CD14-positive monocyte (primary cell): ENCODE data around the gene TBC1D22A. TPM values are rescaled to one million over a fixed set of nuclear protein-coding genes. Genes with fewer than 3 reads are reported as not detected.

ENCODE experiments used
- DNase-seq, 3 donors: peaks; one replicate each; pipeline ENCODE4 v3.0.0-alpha.2; 2011 to 2022
- H2AFZ ChIP-seq: 2 replicates; pipeline ENCODE4 v1.6.0; 2012; ENCODE audit warnings: mild to moderate bottlenecking, low read depth, low read length, inconsistent platforms; ENCODE audit not compliant: insufficient read depth, poor library complexity, severe bottlenecking
- H3K27ac ChIP-seq, 2 donors: 1 replicate in 1 of 2; 2 replicates in 1 of 2; pipeline ENCODE4 v1.5.1; 2012 to 2013; ENCODE audit warnings: low read length in 2 of 2, control low read depth in 1 of 2, inconsistent platforms in 1 of 2, low read depth in 1 of 2, mild to moderate bottlenecking in 1 of 2
- H3K27me3 ChIP-seq, 2 donors: one replicate each; pipeline versions ENCODE4 v1.6.0 to v1.6.1; 2011 to 2013; ENCODE audit warnings: low read length in 2 of 2; ENCODE audit not compliant: control insufficient read depth in 2 of 2, insufficient read depth in 2 of 2
- H3K36me3 ChIP-seq, 2 donors: replicated peaks in 1 of 2; 1 replicate in 1 of 2; 2 replicates in 1 of 2; pipeline versions ENCODE4 v1.5.1 to v1.6.1; 2012 to 2013; ENCODE audit warnings: low read length in 2 of 2, control low read depth in 1 of 2, inconsistent platforms in 1 of 2, mild to moderate bottlenecking in 1 of 2; ENCODE audit not compliant: insufficient read depth in 2 of 2, control insufficient read depth in 1 of 2
- H3K4me1 ChIP-seq, 2 donors: 1 replicate in 1 of 2; 2 replicates in 1 of 2; pipeline versions ENCODE4 v1.5.1 to v1.6.1; 2012 to 2013; ENCODE audit warnings: low read length in 2 of 2, control low read depth in 1 of 2, inconsistent platforms in 1 of 2, mild to moderate bottlenecking in 1 of 2, moderate library complexity in 1 of 2; ENCODE audit not compliant: insufficient read depth in 2 of 2, control insufficient read depth in 1 of 2
- H3K4me2 ChIP-seq: replicated peaks from 2 replicates; pipeline ENCODE3; 2012; ENCODE audit warnings: low read length, moderate library complexity, mild to moderate bottlenecking; ENCODE audit not compliant: poor library complexity, severe bottlenecking; ENCODE audit errors: extremely low read depth
- H3K4me3 ChIP-seq, 3 experiments: fragments of 200-600 bp in 1 of 3; sonication (generic) in 1 of 3; replicated peaks in 1 of 3; 1 replicate in 2 of 3; 2 replicates in 1 of 3; pipeline ENCODE4 v1.5.1; 2011 to 2013; ENCODE audit warnings: low read length in 3 of 3, mild to moderate bottlenecking in 3 of 3, control low read depth in 2 of 3, low read depth in 2 of 3, inconsistent platforms in 1 of 3, moderate library complexity in 1 of 3
- H3K79me2 ChIP-seq: 2 replicates; pipeline ENCODE4 v1.6.0; 2012; ENCODE audit warnings: mild to moderate bottlenecking, control low read depth, inconsistent platforms, low read length, moderate library complexity; ENCODE audit not compliant: insufficient read depth
- H3K9ac ChIP-seq: 2 replicates; pipeline ENCODE4 v1.6.0; 2017; ENCODE audit warnings: low read length, mild to moderate bottlenecking; ENCODE audit not compliant: insufficient read depth, poor library complexity, severe bottlenecking
- H3K9me3 ChIP-seq, 2 donors: replicated peaks in 1 of 2; 1 replicate in 1 of 2; 2 replicates in 1 of 2; pipeline versions ENCODE4 v1.5.1 to v1.6.1; 2012 to 2013; ENCODE audit warnings: low read length in 2 of 2, control low read depth in 1 of 2; ENCODE audit not compliant: control insufficient read depth in 1 of 2, insufficient read depth in 1 of 2
- H4K20me1 ChIP-seq: 2 replicates; pipeline ENCODE4 v1.6.0; 2012; ENCODE audit warnings: mild to moderate bottlenecking, low read length, control low read depth, moderate library complexity; ENCODE audit not compliant: insufficient read depth
- H3K27ac Mint-ChIP-seq, 7 donors: one replicate each; pipeline ENCODE4 v1.8.0; 2020; ENCODE audit warnings: mild to moderate bottlenecking in 7 of 7, mixed read lengths in 7 of 7, moderate library complexity in 6 of 7, inconsistent platforms in 2 of 7
- H3K27me3 Mint-ChIP-seq, 3 donors: one replicate each; pipeline ENCODE4 v1.8.0; 2021 to 2022; ENCODE audit warnings: low read depth in 3 of 3, mild to moderate bottlenecking in 3 of 3, mixed read lengths in 3 of 3, moderate library complexity in 3 of 3, inconsistent platforms in 1 of 3
- H3K36me3 Mint-ChIP-seq, 2 donors: one replicate each; pipeline ENCODE4 v1.8.0; 2020; ENCODE audit warnings: mixed read lengths in 2 of 2, inconsistent platforms in 1 of 2, mild to moderate bottlenecking in 1 of 2
- H3K4me1 Mint-ChIP-seq: one replicate; pipeline ENCODE4 v1.8.0; 2020; ENCODE audit warnings: mild to moderate bottlenecking, mixed read lengths
- H3K4me3 Mint-ChIP-seq, 2 donors: one replicate each; pipeline ENCODE4 v1.8.0; 2020; ENCODE audit warnings: mild to moderate bottlenecking in 2 of 2, mixed read lengths in 2 of 2, moderate library complexity in 1 of 2
- H3K9me3 Mint-ChIP-seq, 7 donors: one replicate each; pipeline ENCODE4 v1.8.0; 2020 to 2022; ENCODE audit warnings: mixed read lengths in 7 of 7, mild to moderate bottlenecking in 6 of 7, moderate library complexity in 6 of 7, inconsistent platforms in 2 of 7
- WGBS: methylation state at CpG from one replicate; pipeline ENCODE4 v1.1.5; 2013; ENCODE audit warnings: missing lambda C conversion rate; ENCODE audit not compliant: insufficient coverage; 5-methylcytosine and 5-hydroxymethylcytosine counted together
- intact Hi-C, 2 donors: fragments of 100-400 bp; cut with micrococcal nuclease; formaldehyde crosslinking; loops; one replicate each; pipeline versions ENCODE4 v1.15.0 to v1.15.1; 2023
- polyA plus RNA-seq, 3 donors: library from polyadenylated mRNA; depleted of rRNA in 1 of 3; unstranded in 2 of 3; stranded (reverse) in 1 of 3; fragments of 300-500 nt in 2 of 3; fragments of >200 nt in 1 of 3; fragmentation: Illumina TruSeq in 2 of 3; gene quantifications; 1 replicate in 2 of 3; 2 replicates in 1 of 3; pipeline ENCODE4 v1.2.3, GENCODE V29; 2012 to 2021
- TF ChIP-seq, protein P1 (sequence below): fragments of 200-600 bp; IDR thresholded peaks from one replicate; pipeline ENCODE4 v1.8.0; 2022; ENCODE audit warnings: antibody characterized with exemption, mild to moderate bottlenecking

TBC1D22A gene
- polyA plus RNA-seq, 3 donors, result 25.9 to 36.2 (median 29.5) TPM

GRCh38 chr22:47102081-47102480, 339.6 kb downstream of the TBC1D22A start:
- H3K9ac ChIP-seq, result no peak overlapping the region
- H3K36me3 ChIP-seq, result peaks cover 0 to 14% of the 10 kb centered on the region in 2 donors
- no peaks in the 10 kb centered on the region for H3K79me2 ChIP-seq
- no peaks in the 10 kb centered on the region for H3K4me1 Mint-ChIP-seq
- H3K27me3 ChIP-seq, result no peaks in the 10 kb centered on the region
- H4K20me1 ChIP-seq, result peaks cover 35% of the 10 kb centered on the region
- no peak overlapping the region for H3K4me3 ChIP-seq
- intact Hi-C loops, result no loop called here
- no peak overlapping the region for H3K27ac ChIP-seq
- H3K4me1 ChIP-seq, result no peaks in the 10 kb centered on the region
- no peak overlapping the region for H2AFZ ChIP-seq
- no peak for DNase-seq
- TF ChIP-seq, protein P1, sequence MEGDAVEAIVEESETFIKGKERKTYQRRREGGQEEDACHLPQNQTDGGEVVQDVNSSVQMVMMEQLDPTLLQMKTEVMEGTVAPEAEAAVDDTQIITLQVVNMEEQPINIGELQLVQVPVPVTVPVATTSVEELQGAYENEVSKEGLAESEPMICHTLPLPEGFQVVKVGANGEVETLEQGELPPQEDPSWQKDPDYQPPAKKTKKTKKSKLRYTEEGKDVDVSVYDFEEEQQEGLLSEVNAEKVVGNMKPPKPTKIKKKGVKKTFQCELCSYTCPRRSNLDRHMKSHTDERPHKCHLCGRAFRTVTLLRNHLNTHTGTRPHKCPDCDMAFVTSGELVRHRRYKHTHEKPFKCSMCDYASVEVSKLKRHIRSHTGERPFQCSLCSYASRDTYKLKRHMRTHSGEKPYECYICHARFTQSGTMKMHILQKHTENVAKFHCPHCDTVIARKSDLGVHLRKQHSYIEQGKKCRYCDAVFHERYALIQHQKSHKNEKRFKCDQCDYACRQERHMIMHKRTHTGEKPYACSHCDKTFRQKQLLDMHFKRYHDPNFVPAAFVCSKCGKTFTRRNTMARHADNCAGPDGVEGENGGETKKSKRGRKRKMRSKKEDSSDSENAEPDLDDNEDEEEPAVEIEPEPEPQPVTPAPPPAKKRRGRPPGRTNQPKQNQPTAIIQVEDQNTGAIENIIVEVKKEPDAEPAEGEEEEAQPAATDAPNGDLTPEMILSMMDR, result no peak
- no peak overlapping the region for H3K4me2 ChIP-seq
- peaks cover 6 to 38% of the 10 kb centered on the region in 2 donors for H3K9me3 ChIP-seq
- 100% methylated on average over 1 of the region's 12 CpGs for WGBS
- peaks cover 22 to 30% of the 10 kb centered on the region in 2 donors for H3K36me3 Mint-ChIP-seq
- no peak overlapping the region for H3K4me3 Mint-ChIP-seq
- peaks cover 7 to 26% (median 15%) of the 10 kb centered on the region in 7 donors for H3K9me3 Mint-ChIP-seq
- H3K27me3 Mint-ChIP-seq, result peaks cover 0 to 3% (median 0%) of the 10 kb centered on the region in 3 donors
- no peak overlapping the region for H3K27ac Mint-ChIP-seq

DNA sequence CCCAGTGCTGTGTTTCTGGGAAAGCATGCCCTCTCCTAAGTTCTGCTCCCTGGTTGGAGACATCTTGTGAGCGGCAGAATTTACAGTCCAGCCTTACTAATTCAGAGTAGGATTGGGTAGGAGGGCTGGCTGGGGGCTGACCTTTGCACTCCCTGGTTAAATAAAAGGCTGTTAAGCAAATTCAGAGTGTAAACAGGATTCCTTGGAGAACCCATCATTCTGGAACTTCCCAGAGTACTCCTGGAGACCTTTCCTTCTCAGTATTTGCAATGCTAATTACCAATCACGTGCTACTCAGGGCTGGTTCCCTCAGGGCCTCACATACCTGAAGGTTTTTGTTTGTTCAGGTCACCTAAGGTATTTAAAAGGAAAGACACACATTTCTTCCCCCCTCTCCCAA, 340.2 kb downstream of the TBC1D22A start:
- Mint-ChIP-seq H3K4me3 (no peak overlapping the region), H3K4me1 (no peaks in the 10 kb centered on the region), H3K27ac (no peak overlapping the region), H3K9me3 (peaks cover 7 to 22% (median 15%) of the 10 kb centered on the region in 7 donors), H3K27me3 (peaks cover 0 to 3% (median 0%) of the 10 kb centered on the region in 3 donors), H3K36me3 (peaks cover 22 to 30% of the 10 kb centered on the region in 2 donors)
- no peak for DNase-seq
- Histone ChIP-seq H4K20me1 (peaks cover 30% of the 10 kb centered on the region), H3K27me3 (no peaks in the 10 kb centered on the region), H3K9ac (no peak overlapping the region), H3K9me3 (peaks cover 6 to 38% of the 10 kb centered on the region in 2 donors), H3K4me2 (no peak overlapping the region), H3K4me1 (no peaks in the 10 kb centered on the region), H2AFZ (no peak overlapping the region), H3K36me3 (peaks cover 0 to 14% of the 10 kb centered on the region in 2 donors), H3K4me3 (no peak overlapping the region), H3K79me2 (no peaks in the 10 kb centered on the region), H3K27ac (no peak overlapping the region)
- intact Hi-C loops, result no loop called here
- WGBS, result no CpG with 5 or more reads among the region's 2 CpGs
- TF ChIP-seq, protein P1, result no peak
